Sigmoid colon (tissue), 4 donors: ENCODE measurements around the gene PRSS56.

Experiments used
- CTCF ChIP-seq, 4 experiments: fragments of 450-650 bp in 3 of 4; fragments of 200-600 bp in 1 of 4; IDR thresholded peaks; one replicate each; pipeline ENCODE4 v1.5.1; 2016 to 2019; ENCODE audit warnings: antibody characterized with exemption in 4 of 4, mild to moderate bottlenecking in 3 of 4, moderate library complexity in 2 of 4
- EP300 ChIP-seq, 4 donors: sonication (generic); formaldehyde crosslinking; IDR thresholded peaks; one replicate each; pipeline ENCODE4 v1.6.1; 2017; ENCODE audit warnings: antibody characterized with exemption in 4 of 4
- POLR2A ChIP-seq, 2 donors: fragments of 450-650 bp; IDR thresholded peaks; one replicate each; pipeline ENCODE4 v1.6.1; 2016; ENCODE audit warnings: antibody characterized with exemption in 2 of 2, mild to moderate bottlenecking in 2 of 2, moderate library complexity in 2 of 2

- TF ChIP-seq CTCF (IDR thresholded peaks at IDR 0.05), result no peak
- TF ChIP-seq EP300 (IDR thresholded peaks at IDR 0.05), result no peak
- no peak for TF ChIP-seq POLR2A (IDR thresholded peaks at IDR 0.05)
These were observed 36.8 kb upstream of the PRSS56 start for GRCh38 chr2:232483311-232483922.
